HG02970 (cell line): ENCODE results near the gene TAS2R31.
A peak's percentile ranks its signal among the peaks of the same experiment; 100 is the strongest.
"Not testable (repeated sequence)": the region's sequence is repeated elsewhere in the genome, so short reads cannot be mapped to it uniquely, and the experiment has no call there.

Experiments used
- ATAC-seq: cut with Tn5 transposase; IDR thresholded peaks from one replicate; pipeline ENCODE4 v1.9.1; 2021; ENCODE audit warnings: mild to moderate bottlenecking, moderate library complexity, moderate number of reproducible peaks; ENCODE audit not compliant: unreplicated experiment, low FRiP score

TAS2R31 gene

GRCh38 chr12:11031307-11031706 is at the start of gene TAS2R31:
Gene TAS2R31 (minus strand): TSS chr12:11031407. CDS start chr12:11031335, 72 bp downstream.
- no peak for ATAC-seq

GRCh38 chr12:11078246-11078645 is 47.0 kb upstream of the TAS2R31 start:
- ATAC-seq: no peak

GRCh38 chr12:11075642-11076041 is 44.4 kb upstream of the TAS2R31 start:
- peak; percentile 40 for ATAC-seq

- ATAC-seq: no peak
Observed at GRCh38 chr12:11071414-11071813, 40.2 kb upstream of the TAS2R31 start.

GRCh38 chr12:11070999-11071398 is 39.8 kb upstream of the TAS2R31 start:
- no peak for ATAC-seq

GRCh38 chr12:11069854-11070365 is 38.7 kb upstream of the TAS2R31 start:
- ATAC-seq: no peak

GRCh38 chr12:11067514-11067913 is 36.3 kb upstream of the TAS2R31 start:
- ATAC-seq: no peak

- not testable (repeated sequence) for ATAC-seq
Observed at GRCh38 chr12:11062194-11062593, 31.0 kb upstream of the TAS2R31 start, which contains the start of gene TAS2R46. Gene TAS2R46 (minus strand): TSS chr12:11062294. CDS start chr12:11062294, 0 bp downstream.

- no peak for ATAC-seq
Observed at GRCh38 chr12:11059784-11060183, 28.6 kb upstream of the TAS2R31 start.

GRCh38 chr12:11059041-11059440 is 27.8 kb upstream of the TAS2R31 start:
- no peak for ATAC-seq

DNA sequence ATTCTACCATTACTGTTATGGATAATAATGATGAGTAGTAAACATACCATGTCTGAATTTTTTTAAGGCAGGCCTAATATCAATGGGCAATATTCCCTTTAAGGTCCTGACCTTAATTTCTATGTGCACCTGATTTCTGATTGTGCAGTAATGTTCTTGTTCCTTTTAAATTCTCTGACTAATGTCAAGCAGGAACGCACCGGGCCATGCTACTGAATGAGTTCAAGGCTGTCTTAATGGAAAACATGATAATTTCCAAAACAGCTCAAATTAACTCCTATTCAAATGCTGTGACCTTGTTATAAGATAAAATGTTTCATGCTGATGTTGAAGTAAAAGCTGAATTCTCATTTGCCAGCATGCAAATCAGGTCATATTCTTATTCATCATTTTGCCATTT is 24.1 kb upstream of the TAS2R31 start:
- no peak for ATAC-seq

DNA sequence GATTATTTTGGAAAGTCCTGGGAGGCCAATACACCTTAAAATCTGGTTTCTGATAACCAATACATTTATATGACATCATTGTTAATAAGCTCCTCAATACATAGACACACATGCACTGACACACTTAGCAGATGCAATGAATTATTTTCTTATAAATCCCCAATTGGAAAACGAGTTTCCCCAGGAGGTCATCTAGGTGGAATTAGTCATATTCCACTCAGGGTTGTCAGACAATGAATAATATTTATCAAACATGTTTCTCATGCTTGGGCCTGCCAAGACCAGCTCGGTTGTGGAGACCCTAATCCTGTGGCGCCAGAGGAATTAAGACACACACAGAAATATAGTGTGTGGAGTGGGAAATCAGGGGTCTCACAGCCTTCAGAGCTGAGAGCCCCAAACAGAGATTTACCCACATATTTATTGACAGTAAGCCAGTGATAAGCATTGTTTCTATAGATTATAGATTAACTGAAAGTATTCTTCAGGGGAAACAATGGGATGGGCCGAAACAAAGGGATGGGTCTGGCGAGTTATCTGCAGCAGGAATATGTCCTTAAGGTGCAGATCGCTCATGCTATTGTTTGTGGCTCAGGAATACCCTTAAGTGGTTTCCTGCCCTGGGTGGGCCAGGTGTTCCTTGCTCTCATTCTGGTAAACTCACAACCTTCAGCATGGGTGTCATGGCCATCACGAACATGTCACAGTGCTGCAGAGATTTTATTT is 18.8 kb upstream of the TAS2R31 start:
- ATAC-seq: not testable (repeated sequence)

DNA sequence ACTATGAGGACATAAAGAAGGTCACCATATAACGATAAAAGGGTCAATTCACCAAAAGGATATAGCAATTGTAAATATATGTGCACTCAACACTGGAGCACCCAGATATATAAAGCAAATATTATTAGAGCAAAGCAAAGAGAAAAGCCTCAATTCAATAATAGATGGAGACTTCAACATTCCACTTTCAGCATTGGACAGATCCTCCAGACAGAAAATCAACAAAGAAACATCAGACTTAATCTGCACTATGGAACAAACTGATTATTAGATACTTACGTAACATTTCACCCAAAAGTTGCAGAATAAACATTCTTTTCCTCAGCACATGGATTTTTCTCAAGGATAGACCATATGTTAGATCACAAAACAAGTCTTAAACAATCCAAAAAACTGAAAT is 10.2 kb upstream of the TAS2R31 start:
- ATAC-seq: not testable (repeated sequence)

DNA sequence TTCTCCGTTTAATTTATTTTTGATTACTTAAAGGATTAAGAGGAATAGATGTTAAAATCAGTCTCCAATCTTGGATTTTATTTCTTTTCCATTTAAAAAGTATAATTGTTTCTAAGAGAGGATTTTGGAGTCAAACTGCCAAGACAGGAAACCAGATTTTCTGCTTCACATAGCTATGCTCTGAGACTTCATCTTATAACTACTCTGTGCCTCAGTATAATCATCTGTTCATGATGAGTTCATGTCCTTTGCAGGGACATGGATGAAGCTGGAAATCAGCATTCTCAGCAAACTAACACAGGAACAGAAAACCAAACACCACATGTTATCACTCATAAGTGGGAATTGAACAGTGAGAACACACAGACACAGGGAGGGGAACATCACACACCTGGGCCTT is 9.0 kb upstream of the TAS2R31 start:
- no peak for ATAC-seq

DNA sequence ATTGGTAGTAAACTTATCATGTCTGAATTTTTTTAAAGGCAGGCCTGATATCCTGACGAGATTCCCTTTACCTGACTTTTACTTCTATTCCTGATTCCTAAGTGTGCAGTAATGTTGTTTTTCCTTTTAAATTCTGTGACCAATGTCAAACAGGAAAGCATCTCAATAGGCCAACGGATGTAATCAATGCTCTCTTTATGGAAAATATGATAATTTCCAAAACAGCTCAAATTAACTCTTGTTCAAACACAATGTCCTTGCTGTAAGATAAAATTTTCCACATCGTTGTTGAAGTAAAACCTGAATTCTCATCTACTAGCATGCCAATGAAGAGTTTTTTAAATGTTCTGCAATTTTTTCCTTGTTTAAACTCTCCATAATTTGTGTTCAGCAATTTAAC is 8.0 kb upstream of the TAS2R31 start:
- no peak for ATAC-seq

DNA sequence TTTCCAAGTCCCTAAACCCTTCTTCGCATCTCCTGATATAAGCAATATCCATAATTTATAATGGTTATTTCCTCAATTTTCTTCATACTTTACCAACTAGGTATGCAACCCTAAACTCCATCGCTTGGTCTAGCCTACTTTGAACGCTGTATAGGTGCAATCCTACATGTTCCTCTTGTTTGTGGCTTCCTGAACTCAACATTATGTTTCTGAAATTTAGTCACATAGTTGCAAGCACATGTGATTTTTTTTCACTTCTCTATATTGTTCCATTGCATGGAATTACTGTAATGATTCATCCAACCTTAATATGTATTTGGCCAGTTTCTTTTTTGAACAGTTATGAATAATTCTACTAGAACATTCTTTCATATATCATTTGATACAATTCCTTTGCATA is 2.8 kb upstream of the TAS2R31 start:
- ATAC-seq: not testable (repeated sequence)

DNA sequence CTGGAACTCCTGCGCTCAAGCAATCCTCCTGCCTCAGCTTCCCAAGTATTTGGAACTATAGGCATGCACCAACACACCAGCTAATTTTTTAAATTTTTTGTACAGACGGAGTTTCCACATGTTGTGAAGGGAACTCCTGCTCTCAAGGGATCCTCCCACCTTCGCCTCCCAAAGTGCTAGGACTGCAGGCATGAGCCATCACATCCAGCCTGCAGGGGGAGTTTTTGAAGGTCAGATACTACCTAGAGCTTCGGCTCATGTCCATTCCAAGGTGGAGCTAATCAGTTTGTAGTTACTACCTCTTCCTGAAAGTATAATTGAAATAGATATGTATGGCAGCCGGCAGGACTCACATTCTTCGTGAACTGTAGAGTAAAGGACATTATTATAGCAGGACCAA is 5.1 kb downstream of the TAS2R31 start:
- ATAC-seq: no peak

- ATAC-seq: no peak
Observed at GRCh38 chr12:11023387-11023786, 7.8 kb downstream of the TAS2R31 start.

GRCh38 chr12:11022520-11022919 is 8.7 kb downstream of the TAS2R31 start, which contains the start of gene TAS2R19:
Gene TAS2R19 (minus strand): TSS chr12:11022620. CDS start chr12:11022571, 49 bp downstream.
- ATAC-seq: no peak

DNA sequence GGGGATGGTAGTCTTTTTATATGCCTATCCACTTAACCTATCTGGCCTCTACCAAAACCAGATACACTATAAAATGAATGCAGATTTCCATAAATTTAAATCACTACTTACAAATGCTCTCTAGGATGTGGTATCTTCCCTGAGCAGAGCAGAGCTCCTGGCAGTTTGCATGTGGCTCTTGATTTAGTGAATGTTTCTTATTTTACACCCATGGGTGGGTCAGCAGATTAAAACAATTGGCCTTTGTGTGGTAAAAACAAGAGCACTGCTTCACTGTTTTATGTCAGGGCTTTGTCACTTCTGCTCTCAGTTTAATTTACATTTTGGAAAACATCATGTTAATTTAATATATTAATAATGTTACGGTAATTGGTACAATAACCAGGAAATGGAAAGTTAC is 14.3 kb downstream of the TAS2R31 start:
- ATAC-seq: no peak

DNA sequence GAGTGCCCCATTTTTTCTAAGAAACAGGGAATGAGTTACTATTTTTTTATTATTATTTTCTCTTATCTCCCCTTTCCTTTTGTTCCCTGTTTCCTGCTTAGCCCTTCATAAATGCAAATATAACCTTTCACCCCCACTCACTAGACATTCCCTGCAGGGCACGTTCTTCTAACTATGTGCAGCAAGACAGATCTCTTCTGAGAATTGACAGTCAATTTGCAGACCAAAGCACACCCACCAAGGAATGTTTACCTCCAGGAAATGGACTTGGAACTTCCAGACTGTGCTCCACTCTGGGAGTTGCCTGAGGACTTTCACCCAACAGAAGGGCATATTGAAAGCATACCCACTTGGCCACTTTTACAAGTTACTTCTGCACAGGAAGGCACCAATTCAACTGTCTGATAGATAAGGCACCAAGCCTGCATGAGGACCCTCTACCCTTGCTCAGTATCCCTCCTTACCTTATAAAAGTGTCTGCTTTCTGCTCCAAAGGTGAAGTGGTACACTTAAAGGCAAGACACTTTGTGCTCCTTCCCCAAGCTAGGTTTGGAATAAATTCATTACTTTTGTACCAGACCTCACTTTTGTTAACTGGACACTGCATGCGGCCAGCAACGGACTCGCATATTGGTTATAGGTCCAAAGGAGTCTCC is 15.3 kb downstream of the TAS2R31 start:
- ATAC-seq: no peak

- ATAC-seq: no peak
Observed at GRCh38 chr12:11014234-11014633, 17.0 kb downstream of the TAS2R31 start.
